Liver (tissue), 9 donors: ENCODE results near the gene CPNE5. TPM values are rescaled to one million over a fixed set of nuclear protein-coding genes. Genes with fewer than 3 reads are reported as not detected.

ENCODE experiments used
- DNase-seq: peaks from one replicate; pipeline ENCODE4 v3.0.0-alpha.2; 2017; ENCODE audit warnings: low spot score
- H3K27ac ChIP-seq, 2 donors: one replicate each; pipeline ENCODE4 v1.7.0; 2013; ENCODE audit warnings: inconsistent platforms in 2 of 2, low read length in 2 of 2, control low read depth in 1 of 2, low read depth in 1 of 2, mild to moderate bottlenecking in 1 of 2
- H3K27me3 ChIP-seq, 4 donors: one replicate each; pipeline versions ENCODE4 v1.6.1 to v1.7.0; 2013; ENCODE audit warnings: low read length in 3 of 4, inconsistent platforms in 1 of 4, mild to moderate bottlenecking in 1 of 4, moderate library complexity in 1 of 4; ENCODE audit not compliant: control insufficient read depth in 4 of 4, insufficient read depth in 4 of 4
- H3K36me3 ChIP-seq, 4 donors: one replicate each; pipeline versions ENCODE4 v1.6.1 to v1.7.0; 2013; ENCODE audit warnings: low read length in 3 of 4, mild to moderate bottlenecking in 3 of 4, low read depth in 1 of 4, moderate library complexity in 1 of 4; ENCODE audit not compliant: control insufficient read depth in 4 of 4, insufficient read depth in 3 of 4
- H3K4me1 ChIP-seq, 4 donors: one replicate each; pipeline versions ENCODE4 v1.6.1 to v1.7.0; 2013; ENCODE audit warnings: low read length in 3 of 4, mild to moderate bottlenecking in 3 of 4, moderate library complexity in 1 of 4; ENCODE audit not compliant: control insufficient read depth in 4 of 4, insufficient read depth in 4 of 4
- H3K4me3 ChIP-seq, 3 donors: one replicate each; pipeline versions ENCODE4 v1.6.1 to v1.7.0; 2013; ENCODE audit warnings: low read length in 3 of 3, control low read depth in 1 of 3, low read depth in 1 of 3, mild to moderate bottlenecking in 1 of 3
- H3K9ac ChIP-seq, 2 donors: one replicate each; pipeline ENCODE4 v1.7.0; 2013; ENCODE audit warnings: low read length in 2 of 2, mild to moderate bottlenecking in 2 of 2, moderate library complexity in 2 of 2, control low read depth in 1 of 2, low read depth in 1 of 2
- H3K9me3 ChIP-seq, 4 donors: one replicate each; pipeline versions ENCODE4 v1.6.1 to v1.7.0; 2013; ENCODE audit warnings: low read length in 3 of 4; ENCODE audit not compliant: control insufficient read depth in 4 of 4
- CTCF ChIP-seq: fragments of 150-350 bp; IDR thresholded peaks from 2 replicates; pipeline ENCODE4 v1.5.1; 2017; ENCODE audit warnings: improper control_type of control experiment, low read depth, low read length; ENCODE audit not compliant: missing input control
- EGR1 ChIP-seq, 2 donors: IDR thresholded peaks; 2 replicates each; pipeline ENCODE4 v1.6.1; 2016 to 2018; ENCODE audit warnings: antibody characterized with exemption in 2 of 2, low read depth in 2 of 2
- FOXA2 ChIP-seq: IDR thresholded peaks from 2 replicates; pipeline ENCODE4 v1.6.1; 2016; ENCODE audit warnings: antibody characterized with exemption
- GABPA ChIP-seq, 2 donors: IDR thresholded peaks in 1 of 2; conservative IDR thresholded peaks in 1 of 2; 2 replicates each; pipeline ENCODE4 v1.6.1; 2016; ENCODE audit warnings: antibody characterized with exemption in 2 of 2, mild to moderate bottlenecking in 1 of 2, moderate library complexity in 1 of 2
- HNF4A ChIP-seq, 2 donors: conservative IDR thresholded peaks; 2 replicates each; pipeline ENCODE4 v1.6.1; 2016; ENCODE audit warnings: antibody characterized with exemption in 2 of 2, mild to moderate bottlenecking in 2 of 2
- HNF4G ChIP-seq: IDR thresholded peaks from 2 replicates; pipeline ENCODE4 v1.6.1; 2016; ENCODE audit warnings: antibody characterized with exemption
- NR2F2 ChIP-seq: IDR thresholded peaks from 2 replicates; pipeline ENCODE4 v1.6.1; 2016; ENCODE audit warnings: antibody characterized with exemption
- RXRA ChIP-seq, 2 donors: IDR thresholded peaks; 2 replicates each; pipeline ENCODE4 v1.6.1; 2017 to 2018; ENCODE audit warnings: antibody characterized with exemption in 2 of 2, mild to moderate bottlenecking in 1 of 2
- SP1 ChIP-seq: IDR thresholded peaks from 2 replicates; pipeline ENCODE4 v1.6.1; 2018; ENCODE audit warnings: antibody characterized with exemption, mild to moderate bottlenecking
- WGBS: extraction: QIAGEN DNeasy Blood & Tissue Kit; methylation state at CpG from one replicate; pipeline ENCODE4 v1.1.7; 2013; 5-methylcytosine and 5-hydroxymethylcytosine counted together
- polyA plus RNA-seq, 2 donors: library from polyadenylated mRNA; stranded (reverse) in 1 of 2; unstranded in 1 of 2; fragments of 200-250 nt in 1 of 2; fragments of >200 nt in 1 of 2; fragmentation: Nextera tagmentation in 1 of 2; extraction: Ambion mirVana in 1 of 2; gene quantifications; one replicate each; pipeline versions ENCODE4 v1.2.1 to v1.2.3, GENCODE V29; 2013 to 2015
- total RNA-seq, 2 donors: library from RNA; depleted of rRNA; stranded (reverse); fragments of >200 nt; gene quantifications; one replicate each; pipeline ENCODE4 v1.2.3, GENCODE V29; 2014
- TF ChIP-seq, protein P1 (sequence below): IDR thresholded peaks from 2 replicates; pipeline ENCODE4 v1.6.1; 2016; ENCODE audit warnings: antibody characterized with exemption
- TF ChIP-seq, protein P2 (sequence below): IDR thresholded peaks from 2 replicates; pipeline ENCODE4 v1.6.1; 2016; ENCODE audit warnings: antibody characterized with exemption, mild to moderate bottlenecking
- donor health status: healthy.
- donor health status: healthy.
- donor health status: healthy.
- donor health status: healthy.
- donor health status: healthy.

CPNE5 gene
- total and polyA plus RNA-seq, 4 donors: 0.24 to 1.1 (median 0.44) TPM

DNA sequence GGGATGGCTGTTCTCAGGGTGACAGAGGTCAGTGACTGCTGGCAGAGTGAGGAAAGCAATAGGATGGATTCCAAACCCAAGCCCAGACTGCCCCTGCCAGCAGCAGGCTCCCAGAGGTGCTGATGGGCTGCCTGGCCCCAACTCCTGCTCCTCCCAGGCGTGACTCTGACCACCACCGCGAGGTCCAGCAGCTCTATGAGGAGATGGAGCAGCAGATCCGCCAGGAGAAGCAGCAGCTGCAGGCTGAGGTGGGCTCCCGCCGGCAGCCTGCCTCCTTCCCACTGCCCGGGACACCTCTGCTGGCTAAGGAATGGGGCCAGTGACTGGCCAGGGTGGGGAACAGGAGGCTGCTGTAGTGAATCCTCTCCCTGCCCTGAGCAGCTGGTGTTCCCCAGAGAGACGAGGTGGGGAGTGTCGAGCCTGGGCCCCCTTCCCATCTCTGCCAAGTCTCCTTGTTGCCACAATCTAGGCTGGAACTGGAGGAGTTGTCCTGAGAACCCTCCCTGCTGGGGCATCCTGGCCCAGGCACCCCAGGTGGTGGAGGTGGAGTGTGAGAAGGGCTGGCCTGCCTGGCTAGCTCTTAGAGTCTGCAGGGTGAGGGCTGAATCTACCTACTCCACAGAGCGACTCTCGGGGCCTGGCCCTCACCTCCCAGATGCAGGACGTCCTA lies 121.2 kb downstream of the CPNE5 start:
- H3K27me3 ChIP-seq: no peaks in the 10 kb centered on the region
- DNase-seq: no peak
- no peak overlapping the region for H3K9ac ChIP-seq
- no peaks in the 10 kb centered on the region for H3K4me1 ChIP-seq
- H3K4me3 ChIP-seq: no peak overlapping the region
- H3K9me3 ChIP-seq: no peaks in the 10 kb centered on the region
- WGBS: 82% methylated on average over 12 of the region's 12 CpGs
- no peaks in the 10 kb centered on the region for H3K36me3 ChIP-seq
- H3K27ac ChIP-seq: no peak overlapping the region
- TF ChIP-seq CTCF (no peak), GABPA (IDR thresholded peaks at IDR 0.05 in 1 of 2, conservative IDR thresholded peaks at IDR 0.05 in 1 of 2) (no peak), FOXA2 (no peak), HNF4G (no peak), HNF4A (conservative IDR thresholded peaks at IDR 0.05) (no peak), RXRA (IDR thresholded peaks at IDR 0.05) (no peak), NR2F2 (no peak), EGR1 (IDR thresholded peaks at IDR 0.05; ENCODE audit: low read depth in 2 of 2) (no peak), SP1 (no peak)
- TF ChIP-seq, protein P1, sequence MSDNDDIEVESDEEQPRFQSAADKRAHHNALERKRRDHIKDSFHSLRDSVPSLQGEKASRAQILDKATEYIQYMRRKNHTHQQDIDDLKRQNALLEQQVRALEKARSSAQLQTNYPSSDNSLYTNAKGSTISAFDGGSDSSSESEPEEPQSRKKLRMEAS: no peak
- TF ChIP-seq, protein P2, sequence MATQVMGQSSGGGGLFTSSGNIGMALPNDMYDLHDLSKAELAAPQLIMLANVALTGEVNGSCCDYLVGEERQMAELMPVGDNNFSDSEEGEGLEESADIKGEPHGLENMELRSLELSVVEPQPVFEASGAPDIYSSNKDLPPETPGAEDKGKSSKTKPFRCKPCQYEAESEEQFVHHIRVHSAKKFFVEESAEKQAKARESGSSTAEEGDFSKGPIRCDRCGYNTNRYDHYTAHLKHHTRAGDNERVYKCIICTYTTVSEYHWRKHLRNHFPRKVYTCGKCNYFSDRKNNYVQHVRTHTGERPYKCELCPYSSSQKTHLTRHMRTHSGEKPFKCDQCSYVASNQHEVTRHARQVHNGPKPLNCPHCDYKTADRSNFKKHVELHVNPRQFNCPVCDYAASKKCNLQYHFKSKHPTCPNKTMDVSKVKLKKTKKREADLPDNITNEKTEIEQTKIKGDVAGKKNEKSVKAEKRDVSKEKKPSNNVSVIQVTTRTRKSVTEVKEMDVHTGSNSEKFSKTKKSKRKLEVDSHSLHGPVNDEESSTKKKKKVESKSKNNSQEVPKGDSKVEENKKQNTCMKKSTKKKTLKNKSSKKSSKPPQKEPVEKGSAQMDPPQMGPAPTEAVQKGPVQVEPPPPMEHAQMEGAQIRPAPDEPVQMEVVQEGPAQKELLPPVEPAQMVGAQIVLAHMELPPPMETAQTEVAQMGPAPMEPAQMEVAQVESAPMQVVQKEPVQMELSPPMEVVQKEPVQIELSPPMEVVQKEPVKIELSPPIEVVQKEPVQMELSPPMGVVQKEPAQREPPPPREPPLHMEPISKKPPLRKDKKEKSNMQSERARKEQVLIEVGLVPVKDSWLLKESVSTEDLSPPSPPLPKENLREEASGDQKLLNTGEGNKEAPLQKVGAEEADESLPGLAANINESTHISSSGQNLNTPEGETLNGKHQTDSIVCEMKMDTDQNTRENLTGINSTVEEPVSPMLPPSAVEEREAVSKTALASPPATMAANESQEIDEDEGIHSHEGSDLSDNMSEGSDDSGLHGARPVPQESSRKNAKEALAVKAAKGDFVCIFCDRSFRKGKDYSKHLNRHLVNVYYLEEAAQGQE: no peak

GRCh38 chr6:36717231-36717825 lies 121.9 kb downstream of the CPNE5 start:
- Histone ChIP-seq H3K9ac (no peak overlapping the region), H3K27me3 (no peaks in the 10 kb centered on the region), H3K4me3 (no peak overlapping the region), H3K4me1 (no peaks in the 10 kb centered on the region), H3K9me3 (no peaks in the 10 kb centered on the region), H3K27ac (no peak overlapping the region), H3K36me3 (no peaks in the 10 kb centered on the region)
- WGBS: 74% methylated on average over 13 of the region's 13 CpGs
- no peak for TF ChIP-seq SP1
- TF ChIP-seq HNF4G: no peak
- no peak for TF ChIP-seq GABPA (IDR thresholded peaks at IDR 0.05 in 1 of 2, conservative IDR thresholded peaks at IDR 0.05 in 1 of 2)
- no peak for TF ChIP-seq RXRA (IDR thresholded peaks at IDR 0.05)
- DNase-seq: no peak
